Measurements from ENCODE around the gene BRCA1.
"Not testable (repeated sequence)": the region's sequence is repeated elsewhere in the genome, so short reads cannot be mapped to it uniquely, and the experiment has no call there.

Gene BRCA1

DNA sequence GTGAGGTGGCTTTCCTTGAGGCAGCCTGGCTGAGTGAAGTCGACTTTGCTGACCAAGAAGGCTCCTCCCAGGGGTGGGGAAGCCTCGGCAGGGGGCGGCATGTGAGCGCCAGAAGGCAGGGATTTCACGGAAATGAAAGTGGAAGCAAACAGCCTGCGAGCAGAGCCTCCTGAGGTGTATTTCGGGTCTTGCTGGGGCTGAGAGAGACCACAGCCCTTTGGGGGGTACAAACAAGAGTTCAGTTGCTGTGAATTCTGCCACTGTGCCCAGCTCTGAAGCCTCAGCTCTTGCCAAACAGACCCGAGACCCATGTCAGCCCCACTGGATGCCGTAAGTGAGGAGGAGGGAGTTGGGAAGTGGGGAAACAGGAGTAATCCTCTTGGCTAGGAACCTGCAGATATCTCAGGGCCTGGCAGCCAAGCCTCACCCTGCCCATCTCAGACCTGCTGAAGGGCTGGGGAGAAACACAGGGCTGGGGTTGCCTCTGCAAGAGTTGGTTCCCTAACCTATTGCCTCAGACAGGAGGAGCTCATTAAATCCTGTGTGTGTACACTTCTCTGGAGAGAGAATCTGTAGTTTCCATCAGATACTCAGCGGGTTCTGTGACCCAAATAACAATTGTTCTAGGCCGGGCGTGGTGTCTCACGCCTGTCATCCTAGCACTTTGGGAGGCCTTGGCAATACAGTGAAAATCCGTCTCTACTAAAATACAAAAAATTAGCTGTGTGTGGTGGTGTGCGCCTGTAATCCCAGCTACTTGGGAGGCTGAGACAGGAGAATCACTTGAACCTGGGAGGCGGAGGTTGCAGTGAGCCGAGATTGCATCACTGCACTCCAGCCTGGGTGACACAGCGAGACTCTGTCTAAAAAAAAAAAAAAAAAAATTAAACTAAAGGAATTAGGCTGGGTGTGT lies 118.3 kb downstream of the BRCA1 start, which contains the start of gene IFI35:
IFI35 (plus strand) TSS at position 146 of the 913 bp plus-strand sequence; CDS start at position 310, 164 bp downstream.
- peak; percentile 65 for DNase-seq (ENCODE audit: extremely low read depth, low read depth)
- peak within 1 kb of the TSS; percentile 46 for H3K4me3 ChIP-seq (replicated peaks; ENCODE audit: low read depth, low read length)
- TF ChIP-seq, protein P1, sequence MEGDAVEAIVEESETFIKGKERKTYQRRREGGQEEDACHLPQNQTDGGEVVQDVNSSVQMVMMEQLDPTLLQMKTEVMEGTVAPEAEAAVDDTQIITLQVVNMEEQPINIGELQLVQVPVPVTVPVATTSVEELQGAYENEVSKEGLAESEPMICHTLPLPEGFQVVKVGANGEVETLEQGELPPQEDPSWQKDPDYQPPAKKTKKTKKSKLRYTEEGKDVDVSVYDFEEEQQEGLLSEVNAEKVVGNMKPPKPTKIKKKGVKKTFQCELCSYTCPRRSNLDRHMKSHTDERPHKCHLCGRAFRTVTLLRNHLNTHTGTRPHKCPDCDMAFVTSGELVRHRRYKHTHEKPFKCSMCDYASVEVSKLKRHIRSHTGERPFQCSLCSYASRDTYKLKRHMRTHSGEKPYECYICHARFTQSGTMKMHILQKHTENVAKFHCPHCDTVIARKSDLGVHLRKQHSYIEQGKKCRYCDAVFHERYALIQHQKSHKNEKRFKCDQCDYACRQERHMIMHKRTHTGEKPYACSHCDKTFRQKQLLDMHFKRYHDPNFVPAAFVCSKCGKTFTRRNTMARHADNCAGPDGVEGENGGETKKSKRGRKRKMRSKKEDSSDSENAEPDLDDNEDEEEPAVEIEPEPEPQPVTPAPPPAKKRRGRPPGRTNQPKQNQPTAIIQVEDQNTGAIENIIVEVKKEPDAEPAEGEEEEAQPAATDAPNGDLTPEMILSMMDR (IDR thresholded peaks at IDR 0.05; ENCODE audit: low read depth, low read length, missing control alignments): peak; percentile 28

- H3K4me3 ChIP-seq (replicated peaks; ENCODE audit: low read depth, low read length): no peak overlapping the region
- DNase-seq (ENCODE audit: extremely low read depth, low read depth): no peak
- TF ChIP-seq, protein P1 (IDR thresholded peaks at IDR 0.05; ENCODE audit: low read depth, low read length, missing control alignments): no peak
These were observed 121.5 kb downstream of the BRCA1 start for GRCh38 chr17:43003542-43004172.

GRCh38 chr17:43000894-43001293 lies 124.3 kb downstream of the BRCA1 start:
- DNase-seq (ENCODE audit: extremely low read depth, low read depth): not testable (repeated sequence)
- peak overlapping the region; percentile 100 for H3K4me3 ChIP-seq (replicated peaks; ENCODE audit: low read depth, low read length)

DNA sequence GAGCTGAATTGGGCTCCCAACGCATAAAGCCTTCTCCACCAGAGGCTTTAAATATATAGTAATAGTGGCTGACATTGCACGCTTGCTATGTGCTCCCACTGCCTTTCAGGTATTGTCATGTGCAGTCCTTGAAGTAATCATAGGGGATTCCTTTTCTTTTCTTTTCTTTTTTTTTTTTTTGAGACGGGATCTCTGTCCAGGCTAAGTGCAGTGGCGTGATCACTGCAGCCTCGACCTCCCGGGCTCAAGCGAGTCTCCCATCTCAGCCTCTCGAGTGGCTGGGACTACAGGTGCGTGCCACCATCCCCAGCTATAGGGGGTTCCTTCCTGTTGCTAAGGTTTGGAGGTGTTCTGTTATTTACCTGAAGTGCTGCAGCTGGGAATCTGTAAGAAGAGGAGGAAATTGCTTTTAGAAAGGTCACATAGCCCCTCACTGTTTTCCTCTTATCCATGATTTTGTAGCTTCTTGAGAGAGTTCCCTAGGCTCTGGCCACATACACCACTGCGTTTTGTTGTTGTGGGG lies 126.1 kb downstream of the BRCA1 start:
- TF ChIP-seq, protein P1 (IDR thresholded peaks at IDR 0.05; ENCODE audit: low read depth, low read length, missing control alignments): no peak
- DNase-seq (ENCODE audit: extremely low read depth, low read depth): no peak
- H3K4me3 ChIP-seq (replicated peaks; ENCODE audit: low read depth, low read length): peak overlapping the region; percentile 100

DNA sequence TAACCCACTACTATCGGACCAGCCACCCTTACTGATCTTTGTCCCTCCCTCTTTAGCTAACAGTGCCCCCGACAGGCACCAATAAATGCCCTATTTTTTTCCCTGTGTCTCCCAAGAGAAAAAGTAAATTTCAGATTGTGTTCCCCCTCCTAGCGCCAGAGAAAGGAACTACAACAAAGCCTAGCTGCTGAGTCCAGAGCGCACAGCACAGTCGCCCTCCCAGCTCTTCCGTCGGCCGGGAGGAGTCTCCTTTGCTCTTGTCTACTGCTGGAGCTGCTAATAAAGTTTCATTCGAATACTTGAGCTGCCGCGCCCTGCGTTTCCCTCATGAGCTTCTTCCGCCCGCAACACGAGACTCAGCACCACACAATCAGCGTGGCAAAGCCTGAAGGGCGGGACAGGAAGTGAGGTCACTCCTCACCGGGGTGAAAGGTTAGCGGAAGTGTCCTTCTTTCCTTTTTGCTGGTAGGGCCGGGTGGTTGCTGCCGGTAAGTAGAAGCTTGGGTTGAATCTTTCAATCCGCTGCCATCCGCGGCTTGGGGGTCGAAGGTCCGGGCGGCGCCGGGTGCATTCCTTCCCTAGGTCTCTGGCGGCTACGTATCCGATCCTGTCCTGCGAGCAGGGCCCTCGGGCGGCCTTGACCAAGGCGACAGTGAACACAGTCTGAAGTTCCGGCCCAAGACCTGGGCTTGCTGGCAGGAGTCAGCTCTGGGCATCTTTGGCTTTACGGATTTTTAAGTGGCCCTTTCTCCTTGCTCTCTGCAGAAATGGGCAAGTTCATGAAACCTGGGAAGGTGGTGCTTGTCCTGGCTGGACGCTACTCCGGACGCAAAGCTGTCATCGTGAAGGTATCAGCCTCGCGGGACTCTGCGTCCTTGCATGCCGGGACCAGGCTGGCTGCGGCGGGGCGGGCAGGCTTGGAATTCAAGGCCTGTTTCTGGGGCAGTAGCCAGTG lies 126.9 kb downstream of the BRCA1 start, which contains the start of gene RPL27:
RPL27 (plus strand) TSS at position 436 of the 955 bp plus-strand sequence; CDS start at position 768, 332 bp downstream.
- TF ChIP-seq, protein P1 (IDR thresholded peaks at IDR 0.05; ENCODE audit: low read depth, low read length, missing control alignments): peak; percentile 81
- peak; percentile 100 for DNase-seq (ENCODE audit: extremely low read depth, low read depth)
- peak within 1 kb of the TSS; percentile 100 for H3K4me3 ChIP-seq (replicated peaks; ENCODE audit: low read depth, low read length)

GRCh38 chr17:42997390-42997983 lies 127.7 kb downstream of the BRCA1 start:
- TF ChIP-seq, protein P1 (IDR thresholded peaks at IDR 0.05; ENCODE audit: low read depth, low read length, missing control alignments): no peak
- H3K4me3 ChIP-seq (replicated peaks; ENCODE audit: low read depth, low read length): peak overlapping the region; percentile 10; the same call in 1 of the 2 replicates
- DNase-seq (ENCODE audit: extremely low read depth, low read depth): no peak
